HepG2 (cell line): ENCODE results near the gene DOK7. TPM values are rescaled to one million over a fixed set of nuclear protein-coding genes. Genes with fewer than 3 reads are reported as not detected.
A peak's percentile ranks its signal among the peaks of the same experiment; 100 is the strongest.

Experiments
- ATAC-seq: fragments of 200-7000 bp; cut with Tn5 transposase; 3 replicates; pipeline ENCODE4 v1.9.1; 2020; ENCODE audit warnings: mild to moderate bottlenecking, moderate library complexity
- BruUV-seq: library from RNA; stranded (reverse); fragments of 400-500 nt; replicated peaks from 2 replicates; lab custom pipeline; 2021; lab: Mats Ljungman, UMichigan
- CTCF ChIA-PET: fragments of 300-600 bp; formaldehyde crosslinking; extraction: SDS; loops from one replicate; lab custom pipeline; 2021; ENCODE audit warnings: low total read pairs, inconsistent platforms, low intra/inter-chr PET ratio; lab: Yijun Ruan, JAX
- POLR2A ChIA-PET: fragments of 350-600 bp; sonication (Branson Sonifier 250); formaldehyde crosslinking; loops from one replicate; lab custom pipeline; 2020; ENCODE audit warnings: antibody characterized with exemption, inconsistent platforms; lab: Yijun Ruan, JAX
- DNase-seq: peaks from one replicate; pipeline ENCODE4 v3.0.0-alpha.2; 2015; ENCODE audit warnings: low spot score
- FAIRE-seq: peaks from 3 replicates; lab custom pipeline; 2011; peaks lifted over from hg19 to GRCh38; lab: Jason Lieb, UNC
- H2AFZ ChIP-seq: one replicate; pipeline ENCODE4 v1.6.1; 2011; ENCODE audit warnings: low read length, inconsistent platforms
- H3K27ac ChIP-seq: fragments of 300-600 bp; 3 replicates; pipeline ENCODE4 v1.8.0; 2011; ENCODE audit warnings: mixed run types, mild to moderate bottlenecking, mixed read lengths, low read length, inconsistent platforms; ENCODE audit not compliant: insufficient read depth; ENCODE audit errors: extremely low read length
- H3K27me3 ChIP-seq, 2 experiments: fragments of 200-600 bp in 1 of 2; 2 replicates in 1 of 2; 3 replicates in 1 of 2; pipeline versions ENCODE4 v1.6.0 to v1.8.0; 2011; ENCODE audit warnings: low read length in 2 of 2, mild to moderate bottlenecking in 2 of 2, moderate library complexity in 2 of 2, inconsistent platforms in 1 of 2; ENCODE audit not compliant: insufficient read depth in 2 of 2, control insufficient read depth in 1 of 2
- H3K36me3 ChIP-seq, 2 experiments: fragments of 200-600 bp in 1 of 2; replicated peaks in 1 of 2; 2 replicates in 1 of 2; 3 replicates in 1 of 2; pipeline versions ENCODE4 v1.5.1 to v1.8.0; 2011; ENCODE audit warnings: low read length in 2 of 2, inconsistent platforms in 1 of 2; ENCODE audit not compliant: insufficient read depth in 2 of 2, control insufficient read depth in 1 of 2
- H3K4me1 ChIP-seq: 2 replicates; pipeline ENCODE4 v1.5.1; 2012; ENCODE audit warnings: low read length, inconsistent platforms; ENCODE audit not compliant: insufficient read depth
- H3K4me2 ChIP-seq: 2 replicates; pipeline ENCODE4 v1.6.0; 2011; ENCODE audit warnings: low read depth, low read length, inconsistent platforms
- H3K4me3 ChIP-seq, 3 experiments: fragments of 200-600 bp in 1 of 3; sonication (generic), shearing (Covaris generic) in 1 of 3; replicated peaks in 1 of 3; 2 replicates each; pipeline ENCODE4 v1.5.1; 2011 to 2016; ENCODE audit warnings: low read length in 3 of 3, inconsistent platforms in 2 of 3, low read depth in 2 of 3, mild to moderate bottlenecking in 2 of 3, control low read depth in 1 of 3, mixed read lengths in 1 of 3; ENCODE audit not compliant: insufficient read depth in 1 of 3
- H3K79me2 ChIP-seq: one replicate; pipeline ENCODE4 v1.6.1; 2011; ENCODE audit warnings: low read length, inconsistent platforms; ENCODE audit not compliant: insufficient read depth
- H3K9ac ChIP-seq: 2 replicates; pipeline ENCODE4 v1.6.0; 2011; ENCODE audit warnings: mild to moderate bottlenecking, low read depth, low read length, inconsistent platforms; ENCODE audit not compliant: insufficient read depth
- H3K9me3 ChIP-seq: 2 replicates; pipeline ENCODE4 v1.5.1; 2012; ENCODE audit warnings: mild to moderate bottlenecking, low read length
- H4K20me1 ChIP-seq: 2 replicates; pipeline ENCODE4 v1.6.0; 2011; ENCODE audit warnings: inconsistent platforms, mild to moderate bottlenecking, low read length, moderate library complexity; ENCODE audit not compliant: insufficient read depth
- AGO2 ChIP-seq: fragments of 200-400 bp; formaldehyde crosslinking; optimal IDR thresholded peaks from 2 replicates; pipeline ENCODE3; 2017; ENCODE audit warnings: mild to moderate bottlenecking, low read depth, low read length, moderate library complexity
- CTCF ChIP-seq: sonication (generic); formaldehyde crosslinking; IDR thresholded peaks from 2 replicates; pipeline ENCODE4 v1.5.0; 2020; ENCODE audit warnings: mild to moderate bottlenecking, missing genetic modification reagents, moderate library complexity
- PRPF4 ChIP-seq: fragments of 200-400 bp; formaldehyde crosslinking; IDR thresholded peaks from 2 replicates; pipeline ENCODE4 v1.6.1; 2016; ENCODE audit warnings: low read length, low read depth; ENCODE audit not compliant: poor library complexity, severe bottlenecking
- RBFOX2 ChIP-seq: fragments of 200-400 bp; formaldehyde crosslinking; IDR thresholded peaks from 2 replicates; pipeline ENCODE4 v1.6.1; 2017; ENCODE audit warnings: low read depth, mild to moderate bottlenecking, low read length
- STAG1 ChIP-seq: sonication (generic); formaldehyde crosslinking; IDR thresholded peaks from 2 replicates; pipeline ENCODE4 v1.4.0; 2020; ENCODE audit warnings: missing genetic modification reagents
- ZBTB33 ChIP-seq: sonication (generic); formaldehyde crosslinking; IDR thresholded peaks from 2 replicates; pipeline ENCODE4 v1.4.0; 2020; ENCODE audit warnings: missing genetic modification reagents
- WGBS: methylation state at CpG from one replicate; pipeline ENCODE4 v1.1.6; 2017; ENCODE audit warnings: low lambda C conversion rate; 5-methylcytosine and 5-hydroxymethylcytosine counted together
- in situ Hi-C: cut with HindIII; loops from 2 replicates; pipeline ENCODE4 v1.10.0; 2017; ENCODE audit warnings: low pct_unique_long_range_greater_than_20kb; ENCODE audit not compliant: extremely low pct_ligation_motif_present
- intact Hi-C: fragments of 100-400 bp; cut with micrococcal nuclease; formaldehyde crosslinking; loops from one replicate; pipeline ENCODE4 v1.10.0; 2022; ENCODE audit not compliant: unreplicated experiment
- polyA plus RNA-seq, 8 experiments: library from polyadenylated mRNA; depleted of rRNA in 3 of 8; stranded (reverse) in 7 of 8; unstranded in 1 of 8; fragments of >200 nt; fragmentation: Illumina TruSeq in 4 of 8; extraction: Trizol in 4 of 8; gene quantifications; 2 replicates each; pipeline versions ENCODE4 v1.2.1 to v1.2.3, GENCODE V29; 2011 to 2016; ENCODE audit warnings: low read depth in 4 of 8, missing spikeins in 1 of 8, mixed read lengths in 1 of 8; ENCODE audit not compliant: insufficient read depth in 1 of 8
- total RNA-seq, 5 experiments: library from RNA; depleted of rRNA; stranded (reverse); fragments of >200 nt; fragmentation: Illumina TruSeq; extraction: Trizol; gene quantifications; 2 replicates each; pipeline ENCODE4 v1.2.3, GENCODE V29; 2016; ENCODE audit warnings: low read depth in 1 of 5

The DOK7 gene
- total and polyA plus RNA-seq, 2 of the 13 experiments (the other 11 are each of a cell fraction or from before 2014, with no cell fraction given), result 0.03 to 0.07 TPM

- H3K9me3 ChIP-seq, result no peaks in the 10 kb centered on the region
- FAIRE-seq (no peak), DNase-seq (no peak)
- no peaks in the 10 kb centered on the region for H4K20me1 ChIP-seq
- peaks cover 31 to 73% of the 10 kb centered on the region in 2 experiments for H3K36me3 ChIP-seq
- H3K4me1 ChIP-seq, result no peaks in the 10 kb centered on the region
- CTCF ChIA-PET, result no interaction called here
- no peaks in the 10 kb centered on the region for H3K27me3 ChIP-seq
- no peak overlapping the region for H3K27ac ChIP-seq
- no peak overlapping the region for H2AFZ ChIP-seq
- intact Hi-C loops, result no loop called here
- H3K4me2 ChIP-seq, result no peak overlapping the region
- TF ChIP-seq STAG1 (CRISPR knock-in tag) (peak; percentile 39), ZBTB33 (peak; percentile 95), CTCF (CRISPR knock-in tag) (peak; percentile 56), AGO2 (peak; percentile 79), PRPF4 (no peak), RBFOX2 (peak; percentile 42; the same call in 1 of the 2 replicates)
- TF ChIP-seq, all 625 proteins: peak for 5
- Histone ChIP-seq H3K9ac (no peak overlapping the region), H3K4me3 (no peak overlapping the region), H3K79me2 (no peaks in the 10 kb centered on the region)
- in situ Hi-C loops, result no loop called here
- peak; percentile 16; the same call in 2 of the 3 replicates for ATAC-seq
- WGBS, result 92% methylated on average over 29 of the region's 31 CpGs
- no TSS peak for BruUV-seq
- POLR2A ChIA-PET, result interaction anchor here (1.5 kb wide), 1 partner anchor 11 kb away, joined by 3 read pairs; no protein-coding TSS in a partner anchor
Observed at GRCh38 chr4:3514806-3515501, 51.8 kb downstream of the DOK7 start.
